Loucy (cell line): Measurements from ENCODE around the gene PLCG1.

ENCODE experiments used
- EZH2phosphoT487 ChIP-seq: fragments of 200-600 bp; IDR thresholded peaks from 2 replicates; pipeline ENCODE4 v1.6.1; 2018; ENCODE audit warnings: antibody characterized with exemption, mild to moderate bottlenecking, moderate library complexity, borderline replicate concordance
- TF ChIP-seq, protein P1 (sequence below): fragments of 200-600 bp; sonication (generic); conservative IDR thresholded peaks from 2 replicates; pipeline ENCODE4 v1.5.1; 2014; ENCODE audit warnings: mild to moderate bottlenecking, antibody characterized with exemption, low read length

GRCh38 chr20:41222296-41222695 lies 85.0 kb downstream of the PLCG1 start:
- TF ChIP-seq, protein P1, sequence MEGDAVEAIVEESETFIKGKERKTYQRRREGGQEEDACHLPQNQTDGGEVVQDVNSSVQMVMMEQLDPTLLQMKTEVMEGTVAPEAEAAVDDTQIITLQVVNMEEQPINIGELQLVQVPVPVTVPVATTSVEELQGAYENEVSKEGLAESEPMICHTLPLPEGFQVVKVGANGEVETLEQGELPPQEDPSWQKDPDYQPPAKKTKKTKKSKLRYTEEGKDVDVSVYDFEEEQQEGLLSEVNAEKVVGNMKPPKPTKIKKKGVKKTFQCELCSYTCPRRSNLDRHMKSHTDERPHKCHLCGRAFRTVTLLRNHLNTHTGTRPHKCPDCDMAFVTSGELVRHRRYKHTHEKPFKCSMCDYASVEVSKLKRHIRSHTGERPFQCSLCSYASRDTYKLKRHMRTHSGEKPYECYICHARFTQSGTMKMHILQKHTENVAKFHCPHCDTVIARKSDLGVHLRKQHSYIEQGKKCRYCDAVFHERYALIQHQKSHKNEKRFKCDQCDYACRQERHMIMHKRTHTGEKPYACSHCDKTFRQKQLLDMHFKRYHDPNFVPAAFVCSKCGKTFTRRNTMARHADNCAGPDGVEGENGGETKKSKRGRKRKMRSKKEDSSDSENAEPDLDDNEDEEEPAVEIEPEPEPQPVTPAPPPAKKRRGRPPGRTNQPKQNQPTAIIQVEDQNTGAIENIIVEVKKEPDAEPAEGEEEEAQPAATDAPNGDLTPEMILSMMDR: no peak
- TF ChIP-seq EZH2phosphoT487: no peak
